Smooth muscle cell (in vitro differentiated cells): ENCODE results near the gene ABTB1. TPM values are rescaled to one million over a fixed set of nuclear protein-coding genes. Genes with fewer than 3 reads are reported as not detected.

Experiments
- DNase-seq: peaks from one replicate; lab custom pipeline; 2025; ENCODE audit not compliant: unreplicated experiment; lab: John Stamatoyannopoulos, UW
- H2AFZ ChIP-seq: fragments of 200-600 bp; sonication (generic); 2 replicates; pipeline ENCODE4 v1.6.0; 2016; ENCODE audit warnings: antibody characterized with exemption, low read depth, mild to moderate bottlenecking
- H3F3A ChIP-seq: fragments of 200-600 bp; sonication (generic); 2 replicates; pipeline ENCODE4 v1.6.0; 2017; ENCODE audit warnings: antibody characterized with exemption, low read depth
- H3K27ac ChIP-seq: fragments of 200-600 bp; sonication (generic); 2 replicates; pipeline ENCODE4 v1.5.1; 2016; ENCODE audit warnings: low read depth, mild to moderate bottlenecking
- H3K27me3 ChIP-seq: fragments of 200-600 bp; sonication (generic); 2 replicates; pipeline ENCODE4 v1.6.1; 2016; ENCODE audit warnings: low read depth, mild to moderate bottlenecking
- H3K36me3 ChIP-seq: fragments of 200-600 bp; sonication (generic); 2 replicates; pipeline ENCODE4 v1.5.1; 2016; ENCODE audit warnings: low read depth
- H3K4me1 ChIP-seq: fragments of 200-600 bp; sonication (generic); 2 replicates; pipeline ENCODE4 v1.5.1; 2016; ENCODE audit warnings: low read depth
- H3K4me2 ChIP-seq: fragments of 200-600 bp; sonication (generic); 2 replicates; pipeline ENCODE4 v1.6.0; 2016; ENCODE audit warnings: mild to moderate bottlenecking
- H3K4me3 ChIP-seq: fragments of 200-600 bp; sonication (generic); 2 replicates; pipeline ENCODE4 v1.5.1; 2016; ENCODE audit warnings: mild to moderate bottlenecking
- H3K79me2 ChIP-seq: fragments of 200-600 bp; sonication (generic); 2 replicates; pipeline ENCODE4 v1.6.0; 2016; ENCODE audit warnings: low read depth, mild to moderate bottlenecking
- H3K9ac ChIP-seq: fragments of 200-600 bp; sonication (generic); 2 replicates; pipeline ENCODE4 v1.6.0; 2016; ENCODE audit warnings: low read depth
- H3K9me3 ChIP-seq: fragments of 200-600 bp; sonication (generic); replicated peaks from 2 replicates; pipeline ENCODE4 v1.5.1; 2016; ENCODE audit warnings: low read depth
- H4K20me1 ChIP-seq: fragments of 200-600 bp; sonication (generic); 2 replicates; pipeline ENCODE4 v1.6.0; 2016; ENCODE audit warnings: low read depth
- CTCF ChIP-seq: fragments of 200-600 bp; sonication (generic); IDR thresholded peaks from 2 replicates; pipeline ENCODE4 v1.5.1; 2017; ENCODE audit warnings: borderline replicate concordance, mild to moderate bottlenecking, antibody characterized with exemption; ENCODE audit not compliant: insufficient read depth, poor library complexity, severe bottlenecking
- WGBS: methylation state at CpG from one replicate; pipeline ENCODE4 v1.1.7; 2016; ENCODE audit warnings: low lambda C conversion rate; 5-methylcytosine and 5-hydroxymethylcytosine counted together
- polyA plus RNA-seq: library from polyadenylated mRNA; unstranded; fragments of >200 nt; fragmentation: Nextera tagmentation; extraction: Ambion mirVana; gene quantifications from 2 replicates; pipeline ENCODE4 v1.2.1, GENCODE V29; 2016
- total RNA-seq: library from RNA; depleted of rRNA; stranded (reverse); fragments of >200 nt; gene quantifications from 2 replicates; pipeline ENCODE4 v1.2.3, GENCODE V29; 2014

The ABTB1 gene
- total and polyA plus RNA-seq, 2 experiments from 2014 or later = 2.8 to 17.9 TPM

- Histone ChIP-seq H3K4me3 (no peak overlapping the region), H3K27me3 (no peaks in the 10 kb centered on the region), H3K36me3 (no peaks in the 10 kb centered on the region), H3K4me1 (no peaks in the 10 kb centered on the region), H2AFZ (no peak overlapping the region), H4K20me1 (no peaks in the 10 kb centered on the region), H3K9ac (no peak overlapping the region), H3F3A (no peaks in the 10 kb centered on the region), H3K4me2 (no peak overlapping the region), H3K79me2 (no peaks in the 10 kb centered on the region), H3K27ac (no peak overlapping the region), H3K9me3 (no peaks in the 10 kb centered on the region)
- no peak for TF ChIP-seq CTCF
- DNase-seq = no peak
- 68% methylated on average over 13 of the region's 13 CpGs for WGBS
These were observed 49.5 kb downstream of the ABTB1 start for GRCh38 chr3:127722091-127722784.

GRCh38 chr3:127723011-127723567 lies 50.3 kb downstream of the ABTB1 start:
- H3K4me3 ChIP-seq = no peak overlapping the region
- H3K36me3 ChIP-seq = no peaks in the 10 kb centered on the region
- WGBS = 74% methylated on average over 10 of the region's 11 CpGs
- H3K4me2 ChIP-seq = no peak overlapping the region
- no peak overlapping the region for H2AFZ ChIP-seq
- no peak overlapping the region for H3K27ac ChIP-seq
- no peaks in the 10 kb centered on the region for H3F3A ChIP-seq
- no peak for TF ChIP-seq CTCF
- H4K20me1 ChIP-seq = no peaks in the 10 kb centered on the region
- H3K9ac ChIP-seq = no peak overlapping the region
- no peaks in the 10 kb centered on the region for H3K27me3 ChIP-seq
- no peaks in the 10 kb centered on the region for H3K9me3 ChIP-seq
- DNase-seq = no peak
- no peaks in the 10 kb centered on the region for H3K79me2 ChIP-seq
- H3K4me1 ChIP-seq = no peaks in the 10 kb centered on the region

- H3K4me1 ChIP-seq = peaks cover 5% of the 10 kb centered on the region
- no peaks in the 10 kb centered on the region for H3K36me3 ChIP-seq
- 89% methylated on average over 3 of the region's 3 CpGs for WGBS
- no peaks in the 10 kb centered on the region for H3F3A ChIP-seq
- H3K79me2 ChIP-seq = no peaks in the 10 kb centered on the region
- H3K27me3 ChIP-seq = no peaks in the 10 kb centered on the region
- no peak overlapping the region for H2AFZ ChIP-seq
- no peak overlapping the region for H3K9ac ChIP-seq
- no peak overlapping the region for H3K27ac ChIP-seq
- H3K4me3 ChIP-seq = no peak overlapping the region
- no peaks in the 10 kb centered on the region for H3K9me3 ChIP-seq
- no peaks in the 10 kb centered on the region for H4K20me1 ChIP-seq
- TF ChIP-seq CTCF = no peak
- no peak overlapping the region for H3K4me2 ChIP-seq
- DNase-seq = no peak
These were observed 54.1 kb downstream of the ABTB1 start for GRCh38 chr3:127726894-127727293.

- H3K9me3 ChIP-seq = no peaks in the 10 kb centered on the region
- H3K79me2 ChIP-seq = no peaks in the 10 kb centered on the region
- no peak overlapping the region for H3K4me3 ChIP-seq
- H3K9ac ChIP-seq = no peak overlapping the region
- no peak overlapping the region for H3K4me2 ChIP-seq
- H3K4me1 ChIP-seq = peaks cover 13% of the 10 kb centered on the region
- TF ChIP-seq CTCF = no peak
- WGBS = 83% methylated on average over 7 of the region's 7 CpGs
- no peaks in the 10 kb centered on the region for H3K36me3 ChIP-seq
- no peaks in the 10 kb centered on the region for H4K20me1 ChIP-seq
- no peaks in the 10 kb centered on the region for H3K27me3 ChIP-seq
- no peak for DNase-seq
- no peak overlapping the region for H2AFZ ChIP-seq
- H3K27ac ChIP-seq = no peak overlapping the region
- no peaks in the 10 kb centered on the region for H3F3A ChIP-seq
These were observed 55.8 kb downstream of the ABTB1 start for GRCh38 chr3:127728417-127729015.
